Measurements from ENCODE around the gene COX8A. TPM values are rescaled to one million over a fixed set of nuclear protein-coding genes. Genes with fewer than 3 reads are reported as not detected.

The COX8A gene
- total RNA-seq, 1 experiment from 2014 or later = 583 TPM

Small RNAs within 50 kb of the gene (small RNA-seq; reads per million reads assigned to genes)
- 0 to 0.14 reads per million in 2 experiments for gene RNU6-45P

Other genes with a start within 250 kb of the COX8A start
- 5.4 and 7.3 TPM in 2 replicates for gene ZFTA, start 205.8 kb upstream of the COX8A start, total RNA-seq (2014; rRNA removed; shearing (Covaris generic))
- gene SPINDOC, start 161.2 kb upstream of the COX8A start, total RNA-seq (2014; rRNA removed; shearing (Covaris generic)) = 15.0 and 17.7 TPM in 2 replicates
- 7.8 and 11.2 TPM in 2 replicates for gene MARK2, start 135.5 kb upstream of the COX8A start, total RNA-seq (2014; rRNA removed; shearing (Covaris generic))
- 0.63 and 0.80 TPM in 2 replicates for gene RCOR2, start 57.5 kb upstream of the COX8A start, total RNA-seq (2014; rRNA removed; shearing (Covaris generic))
- 8.7 and 10.0 TPM in 2 replicates for gene NAA40, start 35.6 kb upstream of the COX8A start, total RNA-seq (2014; rRNA removed; shearing (Covaris generic))
- gene OTUB1, start 11.8 kb downstream of the COX8A start, total RNA-seq (2014; rRNA removed; shearing (Covaris generic)) = 37.3 and 39.2 TPM in 2 replicates
- gene FLRT1, start 61.3 kb downstream of the COX8A start, total RNA-seq (2014; rRNA removed; shearing (Covaris generic)) = not detected in 2 replicates
- 15.0 and 15.7 TPM in 2 replicates for gene MACROD1, start 191.5 kb downstream of the COX8A start, total RNA-seq (2014; rRNA removed; shearing (Covaris generic))
- gene STIP1, start 211.6 kb downstream of the COX8A start, total RNA-seq (2014; rRNA removed; shearing (Covaris generic)) = 218 and 248 TPM in 2 replicates
- 0.13 and 0.29 TPM in 2 replicates for gene FERMT3, start 232.1 kb downstream of the COX8A start, total RNA-seq (2014; rRNA removed; shearing (Covaris generic))

Measured in SK-MEL-5 (cell line).